D721Med (cell line): ENCODE results near the gene GNAO1.

Experiments used
- DNase-seq: peaks from one replicate; pipeline ENCODE4 v3.0.0; 2011; ENCODE audit warnings: low spot score; ENCODE audit not compliant: insufficient read length
- FAIRE-seq: peaks from 2 replicates; lab custom pipeline; 2011; peaks lifted over from hg19 to GRCh38; lab: Jason Lieb, UNC
- TF ChIP-seq, protein P1 (sequence below): IDR thresholded peaks from 2 replicates; pipeline ENCODE4 v1.5.1; 2012; ENCODE audit warnings: mild to moderate bottlenecking, control low read depth; ENCODE audit not compliant: insufficient read depth; ENCODE audit errors: missing control alignments

Gene GNAO1

DNA sequence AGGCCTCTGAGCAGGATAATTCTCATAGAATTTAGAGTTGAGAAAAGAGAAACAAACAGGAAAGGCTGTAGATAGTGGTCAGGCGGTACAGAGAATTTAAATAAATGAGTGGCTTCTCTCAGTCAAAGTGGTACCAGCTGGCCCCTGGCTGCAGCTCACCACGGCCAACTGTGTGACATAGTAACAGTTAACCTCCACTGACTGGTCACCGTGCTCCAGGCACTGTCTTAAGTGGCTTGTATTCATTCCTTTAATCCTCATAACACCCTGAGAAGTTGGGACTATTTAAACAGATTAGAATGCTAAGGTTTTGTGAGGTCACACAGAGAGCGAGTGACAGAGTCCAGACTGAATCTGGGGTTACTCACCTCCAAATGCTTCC is 108.9 kb downstream of the GNAO1 start:
- FAIRE-seq (no peak), DNase-seq (peak; percentile 34)
- TF ChIP-seq, protein P1, sequence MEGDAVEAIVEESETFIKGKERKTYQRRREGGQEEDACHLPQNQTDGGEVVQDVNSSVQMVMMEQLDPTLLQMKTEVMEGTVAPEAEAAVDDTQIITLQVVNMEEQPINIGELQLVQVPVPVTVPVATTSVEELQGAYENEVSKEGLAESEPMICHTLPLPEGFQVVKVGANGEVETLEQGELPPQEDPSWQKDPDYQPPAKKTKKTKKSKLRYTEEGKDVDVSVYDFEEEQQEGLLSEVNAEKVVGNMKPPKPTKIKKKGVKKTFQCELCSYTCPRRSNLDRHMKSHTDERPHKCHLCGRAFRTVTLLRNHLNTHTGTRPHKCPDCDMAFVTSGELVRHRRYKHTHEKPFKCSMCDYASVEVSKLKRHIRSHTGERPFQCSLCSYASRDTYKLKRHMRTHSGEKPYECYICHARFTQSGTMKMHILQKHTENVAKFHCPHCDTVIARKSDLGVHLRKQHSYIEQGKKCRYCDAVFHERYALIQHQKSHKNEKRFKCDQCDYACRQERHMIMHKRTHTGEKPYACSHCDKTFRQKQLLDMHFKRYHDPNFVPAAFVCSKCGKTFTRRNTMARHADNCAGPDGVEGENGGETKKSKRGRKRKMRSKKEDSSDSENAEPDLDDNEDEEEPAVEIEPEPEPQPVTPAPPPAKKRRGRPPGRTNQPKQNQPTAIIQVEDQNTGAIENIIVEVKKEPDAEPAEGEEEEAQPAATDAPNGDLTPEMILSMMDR: no peak

DNA sequence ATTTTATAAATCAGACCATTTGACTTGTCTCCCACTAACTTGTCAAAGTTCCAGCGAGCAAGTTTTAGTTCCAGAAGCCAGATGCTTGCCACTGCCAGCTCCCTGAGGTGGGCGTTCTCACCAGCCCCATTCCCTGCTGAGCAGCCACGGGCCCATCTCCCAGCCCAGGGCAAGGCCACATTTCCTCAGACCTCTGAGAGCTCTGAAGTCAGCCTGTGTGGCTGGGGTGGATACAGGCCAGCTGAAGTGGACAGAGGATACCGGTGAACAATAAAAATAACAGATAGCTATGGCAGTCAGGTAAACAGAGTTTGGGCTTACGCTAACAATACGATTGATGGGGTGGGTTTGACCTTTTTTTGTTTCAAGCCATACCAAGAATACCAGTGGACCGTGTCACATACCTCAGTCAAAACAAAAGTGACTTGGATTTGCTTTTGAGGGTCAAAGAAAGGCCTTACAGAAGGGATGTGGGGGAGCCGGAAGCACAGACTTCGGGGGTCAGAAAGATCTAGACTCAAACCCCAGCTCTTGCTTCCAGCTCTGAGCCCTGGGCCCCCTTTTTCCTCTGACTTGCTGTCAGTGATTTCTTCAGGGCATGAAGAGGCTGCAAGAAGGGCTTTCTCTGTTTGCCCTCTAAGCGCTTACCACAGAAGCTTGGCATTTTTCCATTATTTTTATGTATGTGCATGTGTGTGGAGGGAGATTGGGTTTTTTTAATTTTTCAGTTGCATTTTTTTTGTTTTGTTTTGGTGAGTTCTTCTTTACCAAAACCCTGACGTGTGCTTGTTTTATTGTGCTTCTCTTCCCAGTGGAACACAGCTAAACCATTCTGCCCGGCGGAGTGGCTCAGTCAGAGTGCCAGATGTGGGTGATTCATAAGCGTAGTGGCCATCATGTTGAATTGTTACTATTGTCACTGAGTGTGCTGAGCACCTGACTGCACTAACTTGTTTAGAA is 109.9 kb downstream of the GNAO1 start:
- FAIRE-seq (no peak), DNase-seq (no peak)
- TF ChIP-seq, protein P1: no peak

DNA sequence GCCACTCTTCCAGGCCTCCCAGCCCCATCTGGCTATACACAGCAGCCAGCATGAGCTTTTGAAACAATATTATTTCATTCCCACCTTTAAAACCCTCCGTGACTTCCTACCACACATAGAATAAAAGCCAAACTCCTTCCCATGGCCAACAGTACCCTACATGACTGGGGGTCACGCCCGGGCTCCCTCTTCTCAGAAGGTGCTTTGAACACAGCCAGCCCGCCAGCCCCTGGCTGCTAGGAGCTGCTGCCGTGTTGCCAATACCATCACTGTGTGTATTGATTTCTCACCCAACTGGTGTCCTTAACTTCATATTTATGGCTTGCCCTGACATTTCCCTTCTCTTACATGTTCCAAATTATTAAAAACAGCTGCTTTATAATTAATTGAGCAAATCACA is 111.2 kb downstream of the GNAO1 start:
- TF ChIP-seq, protein P1: no peak
- DNase-seq: no peak
- FAIRE-seq: no peak

DNA sequence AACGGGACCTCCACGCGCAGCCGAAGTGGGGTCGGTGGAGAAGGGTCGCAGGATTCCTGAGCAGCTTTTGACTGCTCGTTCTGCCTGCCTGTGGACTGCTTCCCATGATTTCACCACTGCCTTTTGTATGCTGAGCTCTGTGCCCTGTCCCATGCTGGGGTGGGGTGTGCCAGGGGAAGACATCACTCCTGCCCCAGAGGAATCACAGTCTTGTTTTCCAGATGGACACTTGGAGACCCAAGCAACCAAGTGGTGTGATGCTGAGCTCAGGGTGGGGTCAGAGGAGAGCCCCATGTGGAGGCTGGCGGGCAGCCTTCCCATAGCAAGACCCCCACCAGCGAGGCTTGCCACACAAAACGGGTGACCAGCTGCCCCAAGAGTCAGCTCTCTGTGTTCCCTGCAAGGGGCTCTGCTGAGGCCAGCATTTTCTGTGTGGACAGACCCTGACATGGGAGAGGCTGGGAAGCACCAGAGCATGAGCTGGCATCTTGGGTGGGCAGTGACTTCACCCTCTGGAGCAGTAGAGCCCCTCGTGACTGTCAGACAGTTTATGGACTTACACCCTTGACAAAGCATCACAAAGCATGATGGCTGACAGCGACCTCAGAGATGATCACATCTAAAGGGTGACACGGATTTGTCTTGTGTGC is 111.9 kb downstream of the GNAO1 start:
- no peak for FAIRE-seq
- TF ChIP-seq, protein P1: no peak
- DNase-seq: no peak

DNA sequence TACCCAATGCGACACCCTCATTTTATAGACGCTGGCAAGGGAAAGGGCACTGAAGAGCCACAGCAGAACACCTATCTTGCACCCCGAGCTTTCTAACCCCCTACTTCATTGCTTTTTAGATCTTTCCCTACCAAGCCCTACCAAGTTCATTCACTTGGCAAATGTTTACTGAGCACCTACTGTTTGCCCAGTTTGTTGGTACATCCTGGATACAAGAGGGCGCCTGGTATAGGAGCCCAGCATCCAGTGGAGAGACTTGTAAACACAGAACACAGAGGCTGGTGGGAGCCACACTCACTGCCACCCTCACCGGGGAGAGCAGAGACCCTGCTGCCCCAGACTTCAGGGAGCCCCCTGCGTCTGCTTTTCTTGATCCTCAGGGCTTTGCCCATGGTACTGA is 112.6 kb downstream of the GNAO1 start:
- no peak for DNase-seq
- TF ChIP-seq, protein P1: no peak
- no peak for FAIRE-seq

DNA sequence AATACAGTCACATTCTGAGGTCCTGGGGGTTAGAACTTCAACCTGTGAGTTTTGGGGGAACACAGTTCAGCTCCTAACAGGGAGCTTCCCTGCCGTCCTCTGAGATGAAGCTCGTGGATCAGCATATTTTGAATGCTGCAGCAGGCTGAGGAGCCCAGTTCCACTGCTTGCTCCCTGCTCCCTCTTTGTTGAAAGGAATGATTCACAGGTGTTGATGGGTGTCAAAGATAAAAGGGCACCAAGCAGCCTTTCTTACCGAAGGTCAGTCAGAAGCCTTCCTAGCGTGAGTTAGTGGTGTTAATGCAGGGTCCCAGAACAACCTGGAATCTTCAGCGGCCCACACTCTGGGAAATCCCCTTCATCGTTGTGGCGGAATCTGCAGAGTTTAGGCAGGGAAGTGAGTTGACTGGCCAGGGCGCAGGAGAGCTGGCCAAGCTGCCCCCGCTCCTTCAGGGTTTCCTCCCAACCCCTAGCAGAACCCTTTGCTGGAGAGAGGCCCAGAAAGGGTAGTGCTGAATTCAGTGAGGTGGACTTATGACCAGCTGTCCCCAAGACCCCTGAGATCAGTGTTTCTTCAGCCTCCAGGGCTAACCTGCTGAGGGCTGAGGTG is 114.8 kb downstream of the GNAO1 start:
- TF ChIP-seq, protein P1: no peak
- no peak for FAIRE-seq
- no peak for DNase-seq
